Lower leg skin (tissue), 3 donors: Measurements from ENCODE around the gene PTPRU.

Experiments
- POLR2A ChIP-seq, 2 donors: fragments of 450-650 bp; IDR thresholded peaks; one replicate each; pipeline ENCODE4 v1.6.1; 2016 to 2017; ENCODE audit warnings: antibody characterized with exemption in 2 of 2, mild to moderate bottlenecking in 1 of 2, moderate library complexity in 1 of 2
- TF ChIP-seq, protein P1 (sequence below), 3 donors: fragments of 450-650 bp; IDR thresholded peaks; one replicate each; pipeline ENCODE4 v1.5.1; 2016; ENCODE audit warnings: antibody characterized with exemption in 3 of 3, mild to moderate bottlenecking in 3 of 3, moderate library complexity in 2 of 3

DNA sequence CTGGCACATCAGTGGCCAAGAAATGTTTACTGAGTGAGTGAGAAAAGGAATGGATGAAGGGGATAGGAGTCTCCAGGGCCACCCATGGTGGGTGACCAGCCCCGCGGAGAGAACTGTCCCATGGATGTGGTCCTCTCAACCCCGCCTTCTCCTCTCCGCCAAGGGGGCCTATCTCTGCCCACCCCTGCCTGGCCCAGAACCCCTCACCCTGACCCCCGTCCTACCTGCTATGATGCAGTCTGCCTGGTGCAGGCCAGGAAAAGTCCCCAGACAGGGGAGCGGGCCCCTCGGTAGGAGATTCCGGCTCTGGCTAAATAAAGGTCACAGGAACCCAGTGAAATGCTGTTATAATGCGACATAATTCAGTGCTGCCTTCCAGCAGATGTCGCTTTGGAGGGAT is 107.6 kb downstream of the PTPRU start:
- TF ChIP-seq, protein P1, sequence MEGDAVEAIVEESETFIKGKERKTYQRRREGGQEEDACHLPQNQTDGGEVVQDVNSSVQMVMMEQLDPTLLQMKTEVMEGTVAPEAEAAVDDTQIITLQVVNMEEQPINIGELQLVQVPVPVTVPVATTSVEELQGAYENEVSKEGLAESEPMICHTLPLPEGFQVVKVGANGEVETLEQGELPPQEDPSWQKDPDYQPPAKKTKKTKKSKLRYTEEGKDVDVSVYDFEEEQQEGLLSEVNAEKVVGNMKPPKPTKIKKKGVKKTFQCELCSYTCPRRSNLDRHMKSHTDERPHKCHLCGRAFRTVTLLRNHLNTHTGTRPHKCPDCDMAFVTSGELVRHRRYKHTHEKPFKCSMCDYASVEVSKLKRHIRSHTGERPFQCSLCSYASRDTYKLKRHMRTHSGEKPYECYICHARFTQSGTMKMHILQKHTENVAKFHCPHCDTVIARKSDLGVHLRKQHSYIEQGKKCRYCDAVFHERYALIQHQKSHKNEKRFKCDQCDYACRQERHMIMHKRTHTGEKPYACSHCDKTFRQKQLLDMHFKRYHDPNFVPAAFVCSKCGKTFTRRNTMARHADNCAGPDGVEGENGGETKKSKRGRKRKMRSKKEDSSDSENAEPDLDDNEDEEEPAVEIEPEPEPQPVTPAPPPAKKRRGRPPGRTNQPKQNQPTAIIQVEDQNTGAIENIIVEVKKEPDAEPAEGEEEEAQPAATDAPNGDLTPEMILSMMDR (IDR thresholded peaks at IDR 0.05) = no peak
- TF ChIP-seq POLR2A (IDR thresholded peaks at IDR 0.05) = no peak
